H9 (cell line): ENCODE measurements around the gene SLA2. TPM values are rescaled to one million over a fixed set of nuclear protein-coding genes. Genes with fewer than 3 reads are reported as not detected.

ENCODE experiments used
- DNase-seq: peaks from one replicate; pipeline ENCODE4 v3.0.0-alpha.2; 2017
- H2AFZ ChIP-seq: one replicate; pipeline ENCODE4 v1.6.1; 2013; ENCODE audit warnings: mild to moderate bottlenecking, low read length, control low read depth, moderate library complexity
- H2AK5ac ChIP-seq: 2 replicates; pipeline ENCODE4 v1.6.1; 2013; ENCODE audit warnings: low read length, control low read depth, mixed read lengths; ENCODE audit not compliant: insufficient read length
- H2BK120ac ChIP-seq: one replicate; pipeline ENCODE4 v1.6.1; 2013; ENCODE audit warnings: low read depth, mild to moderate bottlenecking, low read length, control low read depth, inconsistent platforms; ENCODE audit not compliant: poor library complexity, severe bottlenecking
- H2BK12ac ChIP-seq: 2 replicates; pipeline ENCODE4 v1.6.1; 2013; ENCODE audit warnings: low read length, control low read depth, mixed read lengths, low read depth; ENCODE audit not compliant: insufficient read length
- H2BK15ac ChIP-seq: 2 replicates; pipeline ENCODE4 v1.6.1; 2013; ENCODE audit warnings: low read depth, low read length, control low read depth
- H2BK20ac ChIP-seq: one replicate; pipeline ENCODE4 v1.6.1; 2013; ENCODE audit warnings: low read depth, mild to moderate bottlenecking, low read length, control low read depth, inconsistent platforms; ENCODE audit not compliant: poor library complexity, severe bottlenecking
- H2BK5ac ChIP-seq: 2 replicates; pipeline ENCODE4 v1.6.1; 2013; ENCODE audit warnings: low read length, control low read depth, mixed read lengths; ENCODE audit not compliant: insufficient read length
- H3K14ac ChIP-seq: 2 replicates; pipeline ENCODE4 v1.6.1; 2013; ENCODE audit warnings: low read length, control low read depth; ENCODE audit not compliant: insufficient read depth
- H3K18ac ChIP-seq: 2 replicates; pipeline ENCODE4 v1.6.1; 2013; ENCODE audit warnings: low read depth, mild to moderate bottlenecking, mixed read lengths, low read length, control low read depth; ENCODE audit not compliant: insufficient read length
- H3K23ac ChIP-seq: 2 replicates; pipeline ENCODE4 v1.6.1; 2013; ENCODE audit warnings: low read length, control low read depth, mixed read lengths, low read depth; ENCODE audit not compliant: insufficient read length
- H3K23me2 ChIP-seq: 2 replicates; pipeline ENCODE4 v1.6.1; 2013; ENCODE audit warnings: low read depth, mild to moderate bottlenecking, mixed read lengths, low read length, control low read depth; ENCODE audit not compliant: insufficient read length, poor library complexity, severe bottlenecking
- H3K27ac ChIP-seq: 2 replicates; pipeline ENCODE4 v1.5.1; 2013; ENCODE audit warnings: low read length, control low read depth, mixed read lengths, low read depth; ENCODE audit not compliant: insufficient read length
- H3K27me3 ChIP-seq: 2 replicates; pipeline ENCODE4 v1.6.1; 2013; ENCODE audit warnings: low read length, control low read depth, inconsistent platforms; ENCODE audit not compliant: insufficient read depth
- H3K4ac ChIP-seq: 2 replicates; pipeline ENCODE4 v1.6.1; 2013; ENCODE audit warnings: low read depth, mild to moderate bottlenecking, control low read depth, inconsistent platforms, low read length, moderate library complexity
- H3K4me1 ChIP-seq: 2 replicates; pipeline ENCODE4 v1.6.1; 2013; ENCODE audit warnings: low read length, control low read depth, inconsistent platforms; ENCODE audit not compliant: insufficient read depth
- H3K4me2 ChIP-seq: 2 replicates; pipeline ENCODE4 v1.6.1; 2013; ENCODE audit warnings: low read length, control low read depth, mixed read lengths; ENCODE audit not compliant: insufficient read length, insufficient read depth
- H3K56ac ChIP-seq: 2 replicates; pipeline ENCODE4 v1.6.1; 2013; ENCODE audit warnings: low read depth, mild to moderate bottlenecking, mixed read lengths, low read length, control low read depth; ENCODE audit not compliant: insufficient read length
- H3K79me1 ChIP-seq: 2 replicates; pipeline ENCODE4 v1.6.1; 2013; ENCODE audit warnings: low read depth, mild to moderate bottlenecking, moderate library complexity, low read length, control low read depth, inconsistent platforms; ENCODE audit not compliant: insufficient read depth, poor library complexity, severe bottlenecking
- H3K79me2 ChIP-seq: 2 replicates; pipeline ENCODE4 v1.6.1; 2013; ENCODE audit warnings: low read length, control low read depth, inconsistent platforms; ENCODE audit not compliant: insufficient read depth
- H3K9ac ChIP-seq: 2 replicates; pipeline ENCODE4 v1.6.1; 2013; ENCODE audit warnings: low read length, control low read depth, mixed read lengths; ENCODE audit not compliant: insufficient read length; ENCODE audit errors: extremely low read depth
- H3K9me3 ChIP-seq: one replicate; pipeline ENCODE4 v1.6.1; 2013; ENCODE audit warnings: low read depth, low read length, inconsistent platforms; ENCODE audit not compliant: control insufficient read depth
- H3T11ph ChIP-seq: one replicate; pipeline ENCODE4 v1.6.1; 2013; ENCODE audit warnings: mild to moderate bottlenecking, low read length, control low read depth, inconsistent platforms
- H4K20me1 ChIP-seq: one replicate; pipeline ENCODE4 v1.6.1; 2013; ENCODE audit not compliant: control insufficient read depth, insufficient read length, insufficient read depth
- H4K5ac ChIP-seq: 2 replicates; pipeline ENCODE4 v1.6.1; 2013; ENCODE audit warnings: low read depth, mild to moderate bottlenecking, mixed read lengths, low read length, control low read depth; ENCODE audit not compliant: insufficient read length
- H4K8ac ChIP-seq: replicated peaks from 2 replicates; pipeline ENCODE4 v1.6.1; 2013; ENCODE audit warnings: low read length, control low read depth, mixed read lengths, low read depth; ENCODE audit not compliant: insufficient read length
- H4K91ac ChIP-seq: 2 replicates; pipeline ENCODE4 v1.6.1; 2013; ENCODE audit warnings: low read depth, mild to moderate bottlenecking, moderate library complexity, mixed read lengths, low read length, control low read depth; ENCODE audit not compliant: insufficient read length
- H3K27ac Mint-ChIP-seq, 3 experiments: 2 replicates in 2 of 3; 3 replicates in 1 of 3; pipeline ENCODE4 v1.8.0; 2020 to 2021; ENCODE audit warnings: mixed read lengths in 3 of 3, mild to moderate bottlenecking in 1 of 3, moderate library complexity in 1 of 3
- H3K27me3 Mint-ChIP-seq: 2 replicates; pipeline ENCODE4 v1.8.0; 2021; ENCODE audit warnings: low read depth, mild to moderate bottlenecking, moderate library complexity, mixed read lengths
- H3K36me3 Mint-ChIP-seq, 3 experiments: 2 replicates in 2 of 3; 3 replicates in 1 of 3; pipeline ENCODE4 v1.8.0; 2020 to 2021; ENCODE audit warnings: low read depth in 3 of 3, mixed read lengths in 3 of 3; ENCODE audit not compliant: insufficient read depth in 1 of 3
- H3K4me1 Mint-ChIP-seq, 2 experiments: 2 replicates each; pipeline ENCODE4 v1.8.0; 2020; ENCODE audit warnings: mixed read lengths in 2 of 2
- H3K4me3 Mint-ChIP-seq, 2 experiments: 2 replicates in 1 of 2; 3 replicates in 1 of 2; pipeline ENCODE4 v1.8.0; 2020 to 2021; ENCODE audit warnings: mild to moderate bottlenecking in 2 of 2, mixed read lengths in 2 of 2, moderate library complexity in 1 of 2
- H3K9me3 Mint-ChIP-seq, 2 experiments: 2 replicates in 1 of 2; 3 replicates in 1 of 2; pipeline ENCODE4 v1.8.0; 2020; ENCODE audit warnings: mild to moderate bottlenecking in 2 of 2, mixed read lengths in 2 of 2, moderate library complexity in 1 of 2
- WGBS: extraction: QIAGEN DNeasy Blood & Tissue Kit; methylation state at CpG from one replicate; pipeline ENCODE4 v1.1.7; 2013; ENCODE audit warnings: missing lambda C conversion rate, low lambda C conversion rate, mixed read lengths; ENCODE audit not compliant: insufficient read length; ENCODE audit errors: extremely low coverage; 5-methylcytosine and 5-hydroxymethylcytosine counted together
- total RNA-seq: library from RNA; stranded (reverse); gene quantifications from 2 replicates; pipeline ENCODE4 v1.2.1, GENCODE V29; 2021
- TF ChIP-seq, protein P1 (sequence below): fragments of 200-600 bp; sonication (generic); conservative IDR thresholded peaks from 3 replicates; pipeline ENCODE4 v1.8.0; 2021; ENCODE audit warnings: antibody characterized with exemption, mild to moderate bottlenecking

Gene SLA2
- total RNA-seq, 1 experiment from 2014 or later: 0.20 TPM

DNA sequence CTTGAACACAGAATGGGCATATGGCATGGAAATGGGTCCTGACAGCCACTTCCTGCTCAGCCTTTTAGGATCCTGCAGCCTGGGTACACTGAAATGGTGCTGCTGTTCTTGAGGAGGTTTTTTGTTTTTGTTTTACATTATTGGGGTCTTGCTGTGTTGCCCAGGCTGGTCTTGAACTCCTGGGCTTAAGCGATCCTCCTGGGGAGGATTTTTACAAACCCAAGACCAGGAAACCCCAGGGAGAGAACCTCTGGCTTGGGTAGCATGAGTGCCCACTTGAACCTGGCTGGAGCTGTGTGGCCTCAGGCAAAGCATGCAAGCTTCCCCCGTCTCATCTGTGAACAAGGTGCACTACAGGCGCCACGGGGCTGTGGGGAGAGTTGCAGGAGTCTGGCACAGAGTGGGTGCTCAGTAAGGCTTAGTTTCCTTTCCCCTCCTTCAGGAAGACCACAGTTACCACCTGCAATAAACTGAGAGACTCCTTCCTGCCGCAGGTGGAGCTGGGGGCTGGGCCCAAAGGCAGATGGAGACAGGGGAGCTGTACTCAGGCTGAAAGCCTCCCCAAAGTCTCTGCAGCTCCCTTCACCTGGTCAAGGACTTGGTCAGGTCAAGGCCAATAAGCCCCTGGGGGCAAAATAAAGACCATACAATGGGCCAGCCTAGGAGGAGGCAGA lies 1.8 kb downstream of the SLA2 start:
- Histone ChIP-seq H3K56ac (no peak overlapping the region), H3K23ac (no peak overlapping the region), H2BK20ac (no peak overlapping the region), H3K23me2 (no peaks in the 10 kb centered on the region), H3K14ac (no peak overlapping the region), H3K9me3 (no peaks in the 10 kb centered on the region), H4K91ac (no peak overlapping the region), H4K5ac (no peak overlapping the region), H4K20me1 (no peaks in the 10 kb centered on the region), H3T11ph (no peak overlapping the region), H3K79me1 (no peaks in the 10 kb centered on the region), H2BK120ac (no peak overlapping the region), H4K8ac (no peak overlapping the region), H3K18ac (no peak overlapping the region), H3K79me2 (no peaks in the 10 kb centered on the region), H2BK12ac (no peak overlapping the region), H2AK5ac (no peak overlapping the region), H3K4me2 (no peak overlapping the region), H2BK5ac (no peak overlapping the region), H2AFZ (no peak overlapping the region), H2BK15ac (no peak overlapping the region), H3K27ac (no peak overlapping the region), H3K4me1 (peaks cover 8% of the 10 kb centered on the region; the same call in 1 of the 2 replicates), H3K9ac (no peak overlapping the region), H3K4ac (no peak overlapping the region), H3K27me3 (no peaks in the 10 kb centered on the region)
- Mint-ChIP-seq H3K36me3 (no peaks in the 10 kb centered on the region), H3K27me3 (no peaks in the 10 kb centered on the region; the same call in 1 of the 2 replicates), H3K4me3 (no peak overlapping the region), H3K27ac (no peak overlapping the region), H3K4me1 (peaks cover 33% of the 10 kb centered on the region in 2 experiments), H3K9me3 (no peaks in the 10 kb centered on the region)
- no CpG with 5 or more reads among the region's 5 CpGs for WGBS
- no peak for DNase-seq
- TF ChIP-seq, protein P1, sequence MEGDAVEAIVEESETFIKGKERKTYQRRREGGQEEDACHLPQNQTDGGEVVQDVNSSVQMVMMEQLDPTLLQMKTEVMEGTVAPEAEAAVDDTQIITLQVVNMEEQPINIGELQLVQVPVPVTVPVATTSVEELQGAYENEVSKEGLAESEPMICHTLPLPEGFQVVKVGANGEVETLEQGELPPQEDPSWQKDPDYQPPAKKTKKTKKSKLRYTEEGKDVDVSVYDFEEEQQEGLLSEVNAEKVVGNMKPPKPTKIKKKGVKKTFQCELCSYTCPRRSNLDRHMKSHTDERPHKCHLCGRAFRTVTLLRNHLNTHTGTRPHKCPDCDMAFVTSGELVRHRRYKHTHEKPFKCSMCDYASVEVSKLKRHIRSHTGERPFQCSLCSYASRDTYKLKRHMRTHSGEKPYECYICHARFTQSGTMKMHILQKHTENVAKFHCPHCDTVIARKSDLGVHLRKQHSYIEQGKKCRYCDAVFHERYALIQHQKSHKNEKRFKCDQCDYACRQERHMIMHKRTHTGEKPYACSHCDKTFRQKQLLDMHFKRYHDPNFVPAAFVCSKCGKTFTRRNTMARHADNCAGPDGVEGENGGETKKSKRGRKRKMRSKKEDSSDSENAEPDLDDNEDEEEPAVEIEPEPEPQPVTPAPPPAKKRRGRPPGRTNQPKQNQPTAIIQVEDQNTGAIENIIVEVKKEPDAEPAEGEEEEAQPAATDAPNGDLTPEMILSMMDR: no peak
